Tongue (tissue), 2 donors: ENCODE data around the gene PDLIM7. TPM values are rescaled to one million over a fixed set of nuclear protein-coding genes. Genes with fewer than 3 reads are reported as not detected.

ENCODE experiments used
- DNase-seq: peaks from one replicate; pipeline ENCODE4 v3.0.0-alpha.2; 2015
- total RNA-seq: library from RNA; depleted of rRNA; stranded (reverse); fragments of >200 nt; gene quantifications from one replicate; pipeline ENCODE4 v1.2.3, GENCODE V29; 2014

The PDLIM7 gene
- total RNA-seq, 1 donor from 2014 or later: 83.0 TPM

DNA sequence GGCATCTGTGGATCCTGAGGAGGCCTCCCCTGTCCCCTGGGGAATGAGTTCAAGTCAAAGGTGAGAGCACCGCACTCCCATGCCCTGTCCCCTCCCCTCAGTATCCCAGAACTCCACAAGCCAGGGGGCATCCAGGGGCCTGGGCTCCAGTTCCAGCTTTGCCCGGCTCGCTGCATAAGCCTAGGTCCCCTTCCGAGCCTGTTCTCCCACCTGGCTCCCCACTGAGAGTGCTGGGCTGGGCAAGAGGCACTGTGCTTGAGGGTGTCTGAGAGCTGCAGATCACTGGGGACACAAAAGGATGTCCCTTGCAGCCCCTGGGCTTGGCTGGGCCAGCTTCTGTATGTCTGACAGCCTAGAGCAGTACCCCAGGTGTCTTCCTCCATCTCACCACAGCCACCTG is 7.7 kb upstream of the PDLIM7 start:
- no peak for DNase-seq

DNA sequence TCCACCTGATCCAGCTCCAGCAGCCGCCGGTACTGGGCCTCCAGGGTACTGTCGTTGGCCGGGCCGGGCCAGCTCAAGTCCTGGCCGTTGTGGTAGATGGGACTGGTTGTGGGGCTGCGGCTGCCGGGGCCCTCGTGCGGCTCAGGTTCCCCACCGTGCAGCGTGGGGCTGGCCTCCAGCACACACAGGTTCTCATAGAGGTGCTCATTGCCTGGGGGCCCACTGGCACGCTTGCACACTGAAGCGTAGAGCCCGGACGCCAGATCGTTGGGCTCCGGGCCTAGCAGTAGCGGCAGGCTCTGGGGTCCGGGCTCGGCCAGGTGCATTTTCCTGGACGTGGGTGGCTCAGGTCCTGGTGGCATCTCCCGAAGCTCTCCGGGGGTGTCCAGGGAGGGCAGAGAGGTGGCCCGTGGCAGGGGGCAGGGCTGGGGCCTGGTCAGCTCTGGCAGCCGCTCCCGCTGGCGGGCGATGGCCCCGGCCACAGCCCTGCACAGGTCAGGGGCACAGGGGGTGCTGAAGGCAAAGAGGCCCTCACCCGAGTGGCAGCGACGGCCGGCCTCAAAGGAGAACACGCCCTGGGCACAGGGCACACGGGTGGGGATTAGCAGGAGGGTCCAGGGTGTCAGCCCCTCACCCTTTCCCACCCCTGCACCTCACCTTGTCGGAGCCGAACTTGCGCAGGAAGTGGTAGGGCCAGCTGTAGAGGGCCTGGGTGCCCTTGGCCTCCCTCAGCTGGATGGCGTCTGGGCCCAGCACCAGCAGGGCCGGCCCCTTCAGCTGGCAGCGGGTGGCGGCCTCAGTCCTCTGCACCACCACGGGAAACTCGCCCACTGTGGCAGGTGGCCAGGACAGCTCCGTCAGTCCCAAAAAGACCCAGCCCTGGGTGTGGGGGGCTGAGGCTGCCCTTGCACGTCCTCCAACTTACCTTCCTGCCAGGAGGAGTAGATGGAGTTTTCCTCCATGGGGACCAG is 7.0 kb upstream of the PDLIM7 start:
- no peak for DNase-seq

DNA sequence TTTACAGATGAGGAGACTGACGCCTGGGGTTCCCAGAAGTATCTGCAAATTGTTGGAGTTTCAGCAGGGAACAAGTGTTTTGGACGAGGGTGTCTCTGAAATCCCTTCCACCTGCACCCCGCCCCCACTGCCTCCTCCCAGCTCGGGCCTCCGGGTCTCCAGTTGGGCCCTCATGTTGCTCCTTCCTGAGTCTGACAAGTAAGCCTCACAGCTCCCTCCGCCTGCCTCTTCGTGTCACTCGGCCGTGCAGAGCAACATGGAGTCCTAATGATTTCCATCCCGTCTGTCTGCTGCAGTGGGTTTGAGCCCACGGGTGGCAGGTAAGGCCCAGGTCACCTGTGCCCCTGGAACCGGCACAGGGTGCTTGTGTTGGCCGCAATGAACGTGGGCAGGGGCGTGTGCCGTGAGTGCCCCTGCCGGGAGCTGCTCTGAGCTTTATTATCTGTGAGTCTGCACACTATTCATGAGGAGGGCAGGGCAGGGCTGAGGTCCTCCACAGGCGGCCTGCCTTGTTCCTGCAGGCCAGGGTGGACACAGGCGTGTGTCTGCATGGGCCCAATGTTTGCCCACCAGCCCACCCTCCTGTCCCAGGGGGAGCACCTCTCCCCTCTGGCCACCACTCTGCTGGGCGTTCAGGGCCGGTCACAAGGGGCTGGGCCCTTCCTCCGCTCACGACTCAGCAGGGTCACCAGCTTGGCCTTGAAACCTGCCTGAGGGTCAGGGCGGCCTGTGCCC is 6.1 kb upstream of the PDLIM7 start:
- no peak for DNase-seq

DNA sequence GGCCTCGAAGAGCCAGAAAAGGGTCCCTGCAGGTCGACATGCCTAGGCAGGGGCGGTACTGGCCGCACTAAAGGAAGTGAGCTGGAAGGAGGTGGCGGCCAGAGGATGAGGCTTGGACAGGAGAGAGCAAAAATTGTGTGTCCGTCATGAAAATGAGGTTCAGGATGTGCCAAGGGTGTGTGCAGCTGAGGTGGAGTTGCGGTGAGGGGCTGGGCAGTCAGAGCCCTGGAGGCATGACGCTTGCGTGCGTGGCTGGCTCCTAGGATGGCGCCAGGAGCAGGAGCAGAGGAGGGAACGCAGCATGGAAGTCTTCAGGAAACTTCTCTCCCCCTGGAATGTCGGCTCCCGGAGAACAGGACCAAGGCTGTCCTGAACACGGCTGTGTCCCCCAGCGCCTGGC is 5.5 kb upstream of the PDLIM7 start:
- no peak for DNase-seq

DNA sequence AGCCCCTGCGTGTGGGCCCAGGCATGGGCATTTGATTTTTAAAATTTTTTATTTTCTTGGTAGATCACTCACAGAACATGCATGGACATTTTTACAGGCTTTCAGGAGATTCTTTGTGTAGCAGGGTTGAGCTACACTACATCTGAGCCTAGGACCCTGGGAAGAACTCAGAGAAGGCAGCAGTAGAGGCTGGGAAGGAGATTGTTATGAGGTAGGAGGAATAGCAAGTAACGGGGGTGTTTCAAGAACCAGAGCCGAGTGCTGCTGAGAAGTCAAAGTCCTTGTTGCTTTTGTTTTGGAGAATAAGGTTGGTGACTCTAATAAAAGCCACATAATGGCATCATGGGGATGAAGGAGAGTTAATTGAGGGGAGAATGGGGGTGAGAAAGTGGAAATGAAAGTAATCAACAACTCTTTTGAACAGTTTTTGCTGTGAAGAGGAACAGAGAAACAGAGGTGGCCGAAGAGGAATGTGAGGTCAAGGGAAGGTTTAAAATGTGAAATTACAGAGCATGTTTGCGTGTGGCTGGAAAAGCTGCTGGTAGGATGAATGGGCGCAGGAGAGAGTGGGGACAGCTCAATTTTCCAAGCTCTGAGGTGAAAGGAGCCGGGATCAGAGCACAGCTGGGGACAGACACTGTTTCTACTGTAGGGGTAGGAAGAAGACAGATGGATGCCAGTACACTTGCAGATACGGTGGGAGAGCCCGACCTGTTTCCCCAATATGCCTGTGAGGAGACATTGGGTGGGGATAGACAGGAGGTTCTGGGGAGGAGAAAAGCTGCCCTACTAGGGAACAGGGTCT is 4.7 kb upstream of the PDLIM7 start:
- DNase-seq: no peak

DNA sequence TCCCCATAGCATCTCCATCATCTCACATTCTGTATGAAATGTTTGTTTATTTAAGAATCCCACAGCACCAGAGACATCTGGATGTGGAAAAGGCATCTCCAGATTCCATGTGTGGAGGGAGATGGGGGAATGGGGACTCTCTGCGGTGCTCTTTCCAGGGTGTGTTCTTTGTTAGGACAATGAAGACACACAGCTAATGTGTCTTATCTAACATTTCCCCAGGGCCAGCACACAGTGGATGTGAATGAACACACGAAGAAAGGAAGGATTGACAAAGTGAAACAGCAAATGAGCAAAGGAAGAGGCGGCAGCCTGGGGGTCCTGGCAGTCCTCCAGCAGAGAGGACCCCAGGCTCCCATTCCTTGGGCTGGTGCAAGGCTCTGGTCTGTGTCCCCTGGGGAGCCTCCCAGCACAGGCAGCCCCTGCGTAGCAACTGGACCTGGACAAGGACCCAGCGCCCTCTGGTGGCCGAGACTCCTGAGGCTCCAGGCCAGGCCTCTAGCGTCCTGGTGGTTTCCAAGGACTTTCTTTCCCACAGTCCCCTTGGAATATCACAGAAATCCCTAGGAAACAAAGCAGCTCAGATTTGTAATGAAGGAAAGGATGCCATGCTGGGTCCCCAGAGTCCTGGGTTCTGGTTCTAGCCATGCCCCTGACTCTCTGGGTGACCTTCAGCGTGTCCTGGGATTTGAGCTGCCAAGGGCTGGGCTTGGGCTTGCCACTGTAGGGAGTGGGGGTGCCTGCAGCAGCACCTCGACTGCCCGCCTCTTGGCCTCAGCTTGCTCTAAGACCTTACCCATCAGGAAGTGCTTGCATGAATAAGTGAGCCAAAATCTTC is 3.5 kb upstream of the PDLIM7 start:
- DNase-seq: peak; percentile 93

DNA sequence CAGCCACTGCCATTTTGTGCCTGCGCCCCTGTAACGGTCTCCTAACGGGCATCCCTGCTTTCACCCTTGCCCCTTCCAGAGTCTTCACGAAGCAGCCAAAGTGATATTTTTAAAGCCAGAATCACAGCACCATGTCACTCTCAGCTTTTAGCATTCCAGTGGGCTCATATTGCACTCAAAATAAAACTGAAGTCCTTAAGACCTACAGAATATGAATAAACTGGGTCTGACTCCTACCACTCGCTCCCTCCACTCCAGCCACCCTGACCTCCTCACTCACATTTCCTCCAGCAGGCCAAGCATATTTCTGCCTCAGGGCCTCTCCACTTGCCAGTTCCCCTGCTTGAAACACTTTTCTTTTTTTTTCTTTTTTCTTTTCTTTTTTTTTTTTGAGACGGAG is 2.4 kb upstream of the PDLIM7 start:
- DNase-seq: no peak

DNA sequence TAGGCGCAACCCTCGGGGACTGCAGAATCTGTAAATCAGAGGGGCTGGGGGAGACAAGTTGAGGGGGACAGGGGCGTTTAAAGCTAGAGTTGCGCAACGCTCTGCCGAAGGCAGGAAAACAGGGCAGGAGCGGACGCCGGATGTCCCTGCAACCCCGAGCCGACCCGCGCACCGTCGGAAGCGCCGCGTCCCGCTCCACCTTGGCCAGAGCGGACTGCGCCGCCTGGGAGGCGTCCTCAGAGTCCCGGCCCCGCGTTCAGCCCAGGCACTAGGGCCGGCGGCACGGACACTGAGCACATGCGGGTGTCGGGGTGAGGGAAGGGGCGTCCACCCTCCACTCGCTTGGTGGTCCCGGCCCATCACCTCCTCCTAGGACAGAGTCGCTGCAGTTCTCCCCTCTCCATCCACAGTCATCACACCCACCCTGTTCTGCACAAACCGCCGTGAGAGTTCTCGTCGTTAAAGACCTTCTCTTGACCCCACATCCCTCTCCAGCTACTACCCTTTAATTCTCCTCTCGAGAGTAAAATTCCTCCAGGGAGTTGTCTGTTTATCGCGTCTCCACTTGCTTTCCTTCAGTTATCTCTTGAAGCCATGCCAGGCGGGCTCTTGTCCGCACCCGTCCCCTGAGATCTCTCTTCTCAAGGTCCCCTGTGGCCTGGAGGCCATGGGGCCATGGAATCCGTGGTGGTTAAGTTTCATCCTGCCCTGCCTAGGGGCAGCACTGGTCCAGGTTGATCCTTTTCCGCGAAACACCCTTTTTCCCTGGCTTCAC is 796 bp upstream of the PDLIM7 start:
- no peak for DNase-seq

DNA sequence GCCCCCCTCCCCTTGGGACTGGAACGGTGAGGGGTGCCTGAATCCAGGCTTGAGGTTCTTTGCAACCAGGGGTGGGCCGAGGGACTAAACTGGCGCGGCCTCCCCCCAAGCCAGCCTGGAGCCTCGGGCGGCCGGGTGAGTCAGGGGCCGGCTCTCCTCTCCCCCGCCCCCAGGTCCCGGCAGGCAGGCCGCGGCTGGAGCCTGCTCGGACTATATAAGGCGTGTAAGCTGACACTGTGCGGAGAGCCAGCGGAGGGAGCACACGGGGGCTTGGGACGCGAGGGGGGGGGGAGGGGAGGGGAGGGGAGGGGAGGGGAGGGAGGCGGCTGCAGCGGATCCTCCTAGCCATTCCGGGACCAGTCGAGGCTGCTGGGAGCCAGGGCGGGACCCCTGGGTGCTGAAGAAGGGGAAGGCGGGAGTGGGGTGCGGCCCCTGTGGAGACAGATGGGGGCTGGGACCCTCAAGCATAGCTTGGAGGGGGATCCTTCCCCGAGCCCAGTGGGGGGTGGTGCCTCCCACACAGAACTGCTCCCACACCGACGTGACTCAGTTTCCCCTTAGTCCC is 595 bp downstream of the PDLIM7 start:
- DNase-seq: peak; percentile 96

DNA sequence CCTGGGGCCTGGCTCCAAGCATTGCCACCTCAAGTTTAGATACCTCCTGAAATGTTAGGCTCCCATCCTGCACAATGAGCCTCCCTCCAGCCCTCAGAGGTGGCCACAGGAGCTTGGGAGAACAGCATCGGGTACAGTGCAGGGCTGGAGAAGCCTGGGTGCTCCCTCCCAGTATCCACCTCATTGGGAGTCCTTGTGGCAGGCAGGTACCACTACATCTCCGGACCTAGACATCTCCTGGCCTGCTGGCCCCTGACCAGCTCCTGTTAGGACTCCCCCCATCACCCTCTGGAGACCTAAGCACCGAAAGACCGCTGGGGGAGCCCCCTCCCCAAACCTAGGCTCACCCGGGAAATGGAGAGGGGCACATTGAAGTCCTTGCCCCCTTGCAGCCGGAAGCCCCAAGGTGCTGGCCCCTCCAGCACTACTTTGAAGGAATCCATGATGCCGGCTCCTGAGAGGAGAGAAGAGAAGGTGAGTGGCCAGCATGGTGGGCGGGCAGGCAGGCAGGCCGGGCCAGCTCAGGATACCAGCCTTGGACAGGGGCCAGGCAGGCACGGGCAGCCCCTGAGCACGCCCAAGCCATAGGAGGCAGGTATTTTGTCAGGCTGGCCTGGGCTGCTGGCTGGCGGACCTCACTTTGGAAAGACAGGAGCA is 1.2 kb downstream of the PDLIM7 start:
- no peak for DNase-seq

DNA sequence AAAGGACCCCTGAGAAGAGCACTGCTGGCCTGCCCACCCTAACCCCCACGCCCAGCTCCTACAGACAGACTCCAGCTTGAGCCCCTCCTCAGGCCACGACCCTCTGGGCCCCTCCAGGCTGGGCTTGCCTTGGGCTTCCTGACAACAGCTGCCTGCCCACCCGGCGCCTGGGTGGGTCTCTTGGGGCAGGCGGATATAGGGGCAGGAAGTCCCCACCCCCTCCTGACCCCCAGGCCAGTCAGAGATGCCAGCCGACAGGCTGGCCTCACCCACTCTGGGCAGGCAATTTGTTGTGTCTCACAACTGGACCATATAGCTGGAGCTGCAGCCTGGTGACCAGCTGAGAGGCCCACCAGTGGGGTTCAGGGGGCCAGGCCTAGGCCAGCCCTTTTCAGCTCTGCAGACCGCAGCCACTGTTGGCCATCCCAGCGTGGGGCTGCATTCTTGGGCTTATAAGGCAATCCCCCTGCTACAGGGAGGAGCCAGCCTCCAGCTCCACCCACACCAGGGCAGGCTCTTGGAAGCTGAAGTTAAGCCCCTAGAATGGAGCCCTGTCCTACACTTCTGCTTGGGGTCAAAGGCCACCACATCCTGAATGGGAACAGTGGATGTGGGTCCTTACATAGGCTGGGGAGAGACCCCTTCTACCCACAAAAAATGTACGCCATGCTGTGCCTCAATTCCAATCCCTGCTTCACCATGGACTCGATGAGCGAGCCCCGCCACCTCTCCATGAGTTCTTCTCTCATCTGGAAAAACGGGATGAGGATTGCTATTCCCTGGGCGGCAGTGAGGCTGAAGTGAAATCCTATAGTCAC is 2.0 kb downstream of the PDLIM7 start:
- DNase-seq: peak; percentile 87

DNA sequence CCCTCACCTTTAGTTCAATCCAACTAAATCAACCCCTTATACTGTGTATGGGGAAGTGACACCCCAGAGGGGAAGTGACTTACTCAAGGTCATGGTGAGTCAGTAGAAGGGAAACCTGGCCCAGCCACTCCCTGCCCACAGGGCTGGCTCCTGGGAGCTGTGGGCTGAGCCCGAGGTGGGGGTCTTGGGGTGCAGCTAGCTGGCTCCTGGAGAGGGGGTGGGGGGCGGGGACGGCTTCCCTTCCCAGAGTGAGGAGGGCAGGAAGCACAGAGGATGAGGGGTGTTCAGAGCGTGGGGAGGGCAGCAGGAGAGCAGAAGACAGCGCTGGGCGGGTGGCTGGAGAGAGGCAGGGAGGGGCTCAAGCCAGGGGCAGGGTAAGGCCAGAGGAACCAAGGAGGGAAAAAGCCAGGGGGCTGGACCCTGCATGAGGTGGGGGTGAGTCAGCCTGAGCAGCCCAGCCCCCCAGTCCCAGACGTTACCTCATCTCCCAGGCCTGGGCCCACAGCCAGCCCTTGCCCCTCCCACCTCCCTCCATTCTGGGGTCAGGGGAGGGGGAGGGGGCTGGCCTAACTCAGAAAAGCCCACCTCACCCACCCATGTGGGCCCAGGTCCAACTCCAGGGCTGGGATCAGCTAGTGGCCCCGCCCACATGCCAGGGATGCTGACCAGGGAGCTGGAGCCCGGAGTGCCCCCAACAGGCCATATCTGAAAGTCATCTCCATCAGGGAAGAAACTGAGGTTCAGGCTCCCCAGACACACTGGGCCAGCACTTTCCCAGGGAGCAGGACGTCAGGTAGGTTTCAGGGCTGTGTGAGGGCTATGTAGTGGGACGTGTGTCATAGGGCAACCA is 2.8 kb downstream of the PDLIM7 start:
- DNase-seq: peak; percentile 89

DNA sequence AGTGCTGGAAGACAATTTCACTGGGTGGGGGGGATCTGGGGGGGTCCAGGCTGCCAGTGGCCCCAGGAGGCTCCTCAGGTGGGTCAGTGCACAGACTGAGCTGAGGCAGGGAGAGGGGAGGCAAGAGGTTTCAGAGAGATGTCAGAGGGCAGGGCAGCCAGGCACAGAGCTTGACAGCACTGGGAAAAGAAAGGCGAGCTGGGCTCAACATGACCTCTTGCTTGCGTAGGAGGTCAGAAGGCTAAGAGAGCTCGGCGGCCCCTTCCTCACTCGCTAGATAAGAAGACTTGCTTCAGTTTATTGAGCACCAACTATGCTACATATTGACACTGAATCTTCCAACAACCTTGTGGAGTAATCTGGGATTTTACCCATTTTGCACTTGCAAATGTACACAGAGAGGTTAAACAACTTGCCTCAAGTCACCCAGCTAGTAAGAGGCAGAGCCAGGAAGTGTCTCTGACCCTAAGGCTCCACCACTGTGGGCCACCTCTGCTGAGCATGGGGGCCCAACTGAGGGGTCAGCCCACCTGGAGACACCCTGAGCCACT is 3.5 kb downstream of the PDLIM7 start:
- no peak for DNase-seq

DNA sequence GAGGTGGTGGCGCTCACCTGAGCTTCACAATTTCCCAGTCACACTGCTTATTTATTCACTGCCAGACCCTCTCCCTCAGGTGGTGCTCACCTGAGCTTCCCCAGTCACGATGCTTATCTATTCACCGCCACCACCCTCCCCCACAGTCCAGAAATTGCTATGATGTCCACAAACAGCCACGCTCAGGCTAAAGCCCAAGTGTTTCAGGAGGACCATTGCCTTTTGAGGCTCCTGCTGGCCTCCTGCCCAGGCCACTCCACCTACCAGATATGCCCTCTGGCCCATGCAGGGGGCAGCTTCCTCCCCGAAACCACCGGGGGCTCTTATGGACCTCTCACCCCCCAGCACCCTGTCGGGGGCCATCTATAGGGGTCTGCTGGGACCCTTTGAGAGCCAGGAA is 4.6 kb downstream of the PDLIM7 start:
- no peak for DNase-seq

DNA sequence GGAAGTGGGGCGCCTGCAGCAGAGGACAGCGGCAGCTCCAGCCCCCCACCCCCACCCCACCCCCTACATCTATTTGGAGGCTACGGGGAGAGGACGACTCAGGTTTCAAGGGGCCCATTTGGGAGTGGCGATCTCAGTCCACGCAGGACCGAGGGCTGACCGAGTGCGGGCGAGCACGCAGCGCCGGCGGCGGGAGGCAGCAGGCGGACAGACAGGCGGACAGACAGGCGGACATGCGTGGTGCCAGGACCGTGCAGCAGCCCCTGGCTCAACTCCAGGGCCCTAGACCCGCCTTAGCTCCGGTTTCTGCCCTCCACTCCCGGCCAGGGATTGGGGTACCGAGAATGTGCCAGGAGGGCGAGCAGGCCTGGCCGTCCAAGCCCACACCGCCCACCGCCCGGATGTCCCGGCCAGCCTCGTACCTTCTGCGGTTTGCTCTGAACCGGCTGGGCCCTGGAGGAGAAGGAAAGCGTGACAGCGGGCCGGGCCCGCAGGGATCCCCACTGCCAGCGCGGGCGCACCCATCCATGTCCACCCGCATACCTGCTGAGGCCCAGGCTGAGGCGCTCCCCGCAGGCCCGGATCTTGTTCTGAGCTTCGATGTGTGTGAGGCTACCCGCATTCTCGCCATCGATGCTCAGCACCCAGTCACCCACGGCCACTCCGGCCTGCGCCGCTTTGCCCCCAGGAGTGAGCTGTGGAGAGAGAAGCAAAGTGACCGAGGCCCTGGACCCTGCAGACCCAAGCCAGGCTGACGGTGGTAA is 5.2 kb downstream of the PDLIM7 start:
- no peak for DNase-seq

DNA sequence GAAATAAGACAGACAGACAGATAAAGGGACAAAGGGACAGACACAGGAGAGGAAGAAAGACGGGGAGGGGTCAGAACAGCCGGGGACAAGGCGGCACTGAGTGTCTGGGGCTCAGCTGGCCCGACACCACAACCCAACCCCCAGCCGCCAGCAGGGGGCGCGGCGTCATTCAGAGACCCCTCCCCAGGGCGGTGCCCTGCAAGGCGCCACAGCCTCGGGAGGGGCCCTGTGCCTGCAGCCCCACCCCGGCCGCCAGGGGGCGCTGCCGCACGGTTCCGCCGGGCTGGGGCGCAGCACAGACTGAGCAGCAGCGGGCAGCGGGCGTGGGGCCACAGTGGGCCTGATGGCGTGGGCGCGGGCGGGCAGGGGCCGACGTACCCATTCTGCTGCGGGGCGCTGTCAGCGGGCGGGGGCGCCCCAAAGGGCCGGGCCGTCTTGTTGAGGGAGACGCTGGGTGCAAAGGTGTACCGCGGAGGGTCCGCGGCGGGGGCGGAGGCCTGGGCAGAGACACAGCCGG is 5.9 kb downstream of the PDLIM7 start:
- peak; percentile 89 for DNase-seq

DNA sequence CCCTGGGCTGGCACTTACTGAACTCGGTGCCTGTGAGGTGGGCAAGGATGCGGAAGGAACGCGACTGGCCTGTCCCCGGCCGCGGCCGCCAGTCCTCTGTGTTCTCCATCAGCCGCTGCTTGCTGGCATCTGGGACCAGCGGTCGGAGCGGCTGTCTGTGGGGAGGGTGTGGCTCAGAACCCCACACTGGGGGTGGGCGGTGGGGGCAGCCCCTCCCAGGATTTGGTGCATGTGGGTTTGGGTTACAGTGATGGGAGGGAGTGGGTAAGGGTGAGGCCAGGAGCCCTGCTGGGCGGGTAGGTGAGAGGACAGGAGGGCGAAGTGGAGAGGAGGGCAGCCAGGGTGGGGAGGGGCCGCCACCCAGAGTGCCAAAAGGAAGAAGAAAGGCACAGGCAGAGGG is 6.4 kb downstream of the PDLIM7 start:
- no peak for DNase-seq
